Keratinocyte (primary cell): Measurements from ENCODE around the gene SLC26A9.

Source experiments
- EZH2 ChIP-seq: IDR thresholded peaks from one replicate; pipeline ENCODE4 v1.6.1; 2012; ENCODE audit warnings: inconsistent platforms, mild to moderate bottlenecking, low read length, moderate library complexity
- TF ChIP-seq, protein P1 (sequence below), 3 experiments: IDR thresholded peaks in 1 of 3; conservative IDR thresholded peaks in 1 of 3; optimal IDR thresholded peaks in 1 of 3; 2 replicates in 2 of 3; 3 replicates in 1 of 3; pipeline versions ENCODE3 to v1.5.1; 2011; ENCODE audit warnings: low read length in 3 of 3, mild to moderate bottlenecking in 3 of 3, moderate library complexity in 2 of 3, control low read depth in 1 of 3, inconsistent platforms in 1 of 3; ENCODE audit not compliant: insufficient read depth in 2 of 3; ENCODE audit errors: extremely low read depth in 1 of 3

DNA sequence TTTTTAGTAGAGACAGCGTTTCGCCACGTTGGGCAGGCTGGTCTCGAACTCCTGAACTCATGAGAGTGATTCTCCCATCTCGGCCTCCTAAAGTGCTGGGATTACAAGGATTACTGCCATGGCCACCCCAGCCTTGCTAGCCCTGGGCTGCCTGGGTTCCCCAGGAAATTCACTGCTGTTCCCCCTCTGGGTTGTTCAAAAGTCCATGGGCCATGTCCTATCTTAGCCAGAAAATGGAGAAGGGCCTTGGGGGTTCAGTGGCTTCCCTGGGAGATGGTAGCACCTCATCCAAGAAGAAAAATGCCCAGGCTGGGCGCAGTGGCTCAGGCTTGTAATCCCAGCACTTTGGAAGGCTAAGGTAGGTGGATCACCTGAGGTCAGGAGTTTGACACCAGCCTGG, 20.9 kb downstream of the SLC26A9 start:
- TF ChIP-seq EZH2: no peak
- TF ChIP-seq, protein P1, sequence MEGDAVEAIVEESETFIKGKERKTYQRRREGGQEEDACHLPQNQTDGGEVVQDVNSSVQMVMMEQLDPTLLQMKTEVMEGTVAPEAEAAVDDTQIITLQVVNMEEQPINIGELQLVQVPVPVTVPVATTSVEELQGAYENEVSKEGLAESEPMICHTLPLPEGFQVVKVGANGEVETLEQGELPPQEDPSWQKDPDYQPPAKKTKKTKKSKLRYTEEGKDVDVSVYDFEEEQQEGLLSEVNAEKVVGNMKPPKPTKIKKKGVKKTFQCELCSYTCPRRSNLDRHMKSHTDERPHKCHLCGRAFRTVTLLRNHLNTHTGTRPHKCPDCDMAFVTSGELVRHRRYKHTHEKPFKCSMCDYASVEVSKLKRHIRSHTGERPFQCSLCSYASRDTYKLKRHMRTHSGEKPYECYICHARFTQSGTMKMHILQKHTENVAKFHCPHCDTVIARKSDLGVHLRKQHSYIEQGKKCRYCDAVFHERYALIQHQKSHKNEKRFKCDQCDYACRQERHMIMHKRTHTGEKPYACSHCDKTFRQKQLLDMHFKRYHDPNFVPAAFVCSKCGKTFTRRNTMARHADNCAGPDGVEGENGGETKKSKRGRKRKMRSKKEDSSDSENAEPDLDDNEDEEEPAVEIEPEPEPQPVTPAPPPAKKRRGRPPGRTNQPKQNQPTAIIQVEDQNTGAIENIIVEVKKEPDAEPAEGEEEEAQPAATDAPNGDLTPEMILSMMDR (optimal IDR thresholded peaks at IDR 0.05 in 1 of 3, IDR thresholded peaks at IDR 0.05 in 1 of 3, conservative IDR thresholded peaks at IDR 0.05 in 1 of 3; ENCODE audit: extremely low read depth in 1 of 3, insufficient read depth in 2 of 3, low read length in 3 of 3): no peak
